Measurements from ENCODE around the gene CPNE5. TPM values are rescaled to one million over a fixed set of nuclear protein-coding genes. Genes with fewer than 3 reads are reported as not detected.

CPNE5 gene
- total and polyA plus RNA-seq, 2 donors from 2014 or later = 3.7 to 7.1 TPM

DNA sequence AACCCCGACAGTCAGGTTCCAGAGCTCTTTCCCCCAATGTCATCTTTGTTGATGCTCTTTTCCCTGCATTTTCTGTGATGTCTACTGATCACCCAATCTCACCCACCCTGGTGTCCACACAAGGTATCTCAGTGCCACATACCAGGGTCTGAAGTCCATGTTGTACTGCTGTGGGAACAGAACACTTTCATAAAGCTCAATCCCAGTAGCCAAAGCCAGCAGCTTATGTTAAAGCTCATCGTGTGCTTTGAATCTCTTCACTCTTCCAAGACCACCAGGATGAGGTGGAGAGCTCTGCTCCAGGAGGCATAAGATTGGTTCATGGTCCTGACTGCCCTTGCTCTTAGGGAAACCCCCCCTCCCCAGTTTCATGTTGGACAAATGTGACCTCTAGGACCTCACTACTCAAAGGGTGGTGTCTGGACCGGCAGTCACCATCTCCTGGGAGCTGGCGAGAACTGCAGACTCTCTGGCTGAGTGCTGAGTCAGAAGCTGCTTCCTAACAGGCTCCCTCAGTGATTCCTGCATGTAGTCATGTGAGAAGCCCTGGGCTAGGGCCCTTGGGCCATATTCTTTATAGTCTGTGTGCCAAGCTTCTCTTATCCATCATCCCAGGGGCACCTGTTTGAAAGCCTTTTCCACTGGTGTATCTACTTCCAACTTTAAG, 13.4 kb upstream of the CPNE5 start:
- no peak for FAIRE-seq
- H3K9ac ChIP-seq (ENCODE audit: low read length in 3 of 3) = no peak overlapping the region
- TF ChIP-seq, protein P1, sequence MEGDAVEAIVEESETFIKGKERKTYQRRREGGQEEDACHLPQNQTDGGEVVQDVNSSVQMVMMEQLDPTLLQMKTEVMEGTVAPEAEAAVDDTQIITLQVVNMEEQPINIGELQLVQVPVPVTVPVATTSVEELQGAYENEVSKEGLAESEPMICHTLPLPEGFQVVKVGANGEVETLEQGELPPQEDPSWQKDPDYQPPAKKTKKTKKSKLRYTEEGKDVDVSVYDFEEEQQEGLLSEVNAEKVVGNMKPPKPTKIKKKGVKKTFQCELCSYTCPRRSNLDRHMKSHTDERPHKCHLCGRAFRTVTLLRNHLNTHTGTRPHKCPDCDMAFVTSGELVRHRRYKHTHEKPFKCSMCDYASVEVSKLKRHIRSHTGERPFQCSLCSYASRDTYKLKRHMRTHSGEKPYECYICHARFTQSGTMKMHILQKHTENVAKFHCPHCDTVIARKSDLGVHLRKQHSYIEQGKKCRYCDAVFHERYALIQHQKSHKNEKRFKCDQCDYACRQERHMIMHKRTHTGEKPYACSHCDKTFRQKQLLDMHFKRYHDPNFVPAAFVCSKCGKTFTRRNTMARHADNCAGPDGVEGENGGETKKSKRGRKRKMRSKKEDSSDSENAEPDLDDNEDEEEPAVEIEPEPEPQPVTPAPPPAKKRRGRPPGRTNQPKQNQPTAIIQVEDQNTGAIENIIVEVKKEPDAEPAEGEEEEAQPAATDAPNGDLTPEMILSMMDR (IDR thresholded peaks at IDR 0.05; ENCODE audit: borderline replicate concordance, extremely low read depth, insufficient read depth) = no peak
- no peak overlapping the region for H3K4me3 ChIP-seq (ENCODE audit: low read length in 3 of 3)
- H3K36me3 ChIP-seq (ENCODE audit: control insufficient read depth in 2 of 3, insufficient read depth in 3 of 3, low read length in 3 of 3) = no peaks in the 10 kb centered on the region
- no peaks in the 10 kb centered on the region for H3K9me3 ChIP-seq (ENCODE audit: control insufficient read depth in 2 of 3, insufficient read depth in 1 of 3, low read length in 3 of 3)
- peaks cover 4 to 9% (median 5%) of the 10 kb centered on the region in 3 donors for H3K4me1 ChIP-seq (ENCODE audit: control insufficient read depth in 2 of 3, insufficient read depth in 2 of 3, low read depth in 1 of 3, low read length in 3 of 3)
- no peak for DNase-seq
- no peaks in the 10 kb centered on the region for H3K27me3 ChIP-seq (ENCODE audit: control insufficient read depth, insufficient read depth, low read length)
- intact Hi-C loops (cut with DNase I) = no loop called here
- H3K27ac ChIP-seq (ENCODE audit: low read depth in 2 of 2, low read length in 2 of 2) = no peak overlapping the region

DNA sequence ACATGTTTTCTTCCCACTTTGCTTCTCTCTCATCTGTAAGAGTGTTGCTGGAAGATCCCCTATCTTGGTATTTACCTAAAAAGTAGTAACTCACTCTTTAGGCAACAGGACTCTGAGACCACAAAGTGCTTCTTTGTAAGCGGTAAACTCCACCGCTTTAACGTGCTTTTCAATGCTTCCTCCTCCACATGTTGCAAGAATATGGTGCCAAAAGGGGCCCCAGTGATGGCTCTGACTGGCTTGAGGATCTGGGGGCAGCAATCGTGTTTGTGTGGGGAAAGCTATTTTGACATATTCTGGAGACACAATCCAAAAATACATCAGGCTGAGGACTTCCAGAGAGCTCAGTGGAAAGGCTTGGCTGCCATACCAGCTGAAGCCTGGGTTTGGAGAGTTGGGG, 12.4 kb upstream of the CPNE5 start:
- Histone ChIP-seq H3K9ac (ENCODE audit: low read length in 3 of 3) (no peak overlapping the region), H3K27ac (ENCODE audit: low read depth in 2 of 2, low read length in 2 of 2) (no peak overlapping the region), H3K9me3 (ENCODE audit: control insufficient read depth in 2 of 3, insufficient read depth in 1 of 3, low read length in 3 of 3) (no peaks in the 10 kb centered on the region), H3K4me3 (ENCODE audit: low read length in 3 of 3) (no peak overlapping the region), H3K27me3 (ENCODE audit: control insufficient read depth, insufficient read depth, low read length) (no peaks in the 10 kb centered on the region), H3K4me1 (ENCODE audit: control insufficient read depth in 2 of 3, insufficient read depth in 2 of 3, low read depth in 1 of 3, low read length in 3 of 3) (peaks cover 0 to 9% (median 5%) of the 10 kb centered on the region in 3 donors), H3K36me3 (ENCODE audit: control insufficient read depth in 2 of 3, insufficient read depth in 3 of 3, low read length in 3 of 3) (no peaks in the 10 kb centered on the region)
- TF ChIP-seq, protein P1 (IDR thresholded peaks at IDR 0.05; ENCODE audit: borderline replicate concordance, extremely low read depth, insufficient read depth) = no peak
- no peak for FAIRE-seq
- intact Hi-C loops (cut with DNase I) = no loop called here
- DNase-seq = no peak

DNA sequence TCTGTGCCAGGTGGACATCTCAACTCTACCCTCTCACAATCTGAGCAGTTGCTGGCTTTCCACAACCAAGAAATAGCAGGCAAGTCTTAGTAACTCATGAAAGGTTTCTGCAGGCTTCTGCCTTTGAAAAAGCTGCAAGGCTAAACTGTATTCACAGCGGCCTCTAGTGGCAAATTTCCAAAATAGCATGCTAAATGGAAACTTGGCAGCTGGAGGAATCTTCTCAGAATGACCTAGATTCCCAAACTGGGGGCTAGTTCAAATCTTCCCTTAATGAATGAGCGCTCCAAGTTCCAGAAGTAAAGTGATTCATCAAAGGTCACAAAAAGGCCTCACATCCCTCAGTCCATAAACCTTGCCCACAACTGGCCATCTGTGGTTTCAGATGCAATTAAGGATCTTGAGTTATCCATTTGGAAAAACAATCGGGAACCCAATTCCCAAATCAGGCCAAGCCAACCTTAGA, 11.9 kb upstream of the CPNE5 start:
- no peak overlapping the region for H3K27ac ChIP-seq (ENCODE audit: low read depth in 2 of 2, low read length in 2 of 2)
- H3K36me3 ChIP-seq (ENCODE audit: control insufficient read depth in 2 of 3, insufficient read depth in 3 of 3, low read length in 3 of 3) = no peaks in the 10 kb centered on the region
- peaks cover 0 to 9% (median 5%) of the 10 kb centered on the region in 3 donors for H3K4me1 ChIP-seq (ENCODE audit: control insufficient read depth in 2 of 3, insufficient read depth in 2 of 3, low read depth in 1 of 3, low read length in 3 of 3)
- intact Hi-C loops (cut with DNase I) = no loop called here
- TF ChIP-seq, protein P1 (IDR thresholded peaks at IDR 0.05; ENCODE audit: borderline replicate concordance, extremely low read depth, insufficient read depth) = peak; percentile 85
- H3K9me3 ChIP-seq (ENCODE audit: control insufficient read depth in 2 of 3, insufficient read depth in 1 of 3, low read length in 3 of 3) = no peaks in the 10 kb centered on the region
- FAIRE-seq (no peak), DNase-seq (peak in 4 of 5 donors; percentile 68 to 91 (median 78))
- H3K4me3 ChIP-seq (ENCODE audit: low read length in 3 of 3) = no peak overlapping the region
- H3K9ac ChIP-seq (ENCODE audit: low read length in 3 of 3) = no peak overlapping the region
- H3K27me3 ChIP-seq (ENCODE audit: control insufficient read depth, insufficient read depth, low read length) = no peaks in the 10 kb centered on the region

Measured in kidney (tissue), 14 donors.